Measurements from ENCODE around the gene CCL22. TPM values are rescaled to one million over a fixed set of nuclear protein-coding genes. Genes with fewer than 3 reads are reported as not detected.

Gene CCL22
- total and polyA plus RNA-seq, 2 experiments from 2014 or later: 0.13 TPM; not detected in 1

GRCh38 chr16:57406881-57407280 is 48.3 kb downstream of the CCL22 start:
- no peak for DNase-seq (ENCODE audit: low spot score)
- Histone ChIP-seq H3K36me3 (replicated peaks; ENCODE audit: insufficient read depth, low read depth) (no peaks in the 10 kb centered on the region), H3K79me2 (no peaks in the 10 kb centered on the region), H3K4me2 (no peak overlapping the region), H3K4me1 (ENCODE audit: insufficient read depth) (no peaks in the 10 kb centered on the region), H3K27me3 (no peaks in the 10 kb centered on the region), H3K27ac (no peak overlapping the region), H4K20me1 (ENCODE audit: insufficient read depth, poor library complexity, severe bottlenecking) (no peaks in the 10 kb centered on the region), H2AFZ (no peak overlapping the region), H3K4me3 (no peak overlapping the region), H3K9me2 (replicated peaks; ENCODE audit: insufficient read depth) (no peaks in the 10 kb centered on the region), H3K9me3 (ENCODE audit: low read depth) (no peaks in the 10 kb centered on the region)
- no peak for TF ChIP-seq CTCF (IDR thresholded peaks at IDR 0.05; ENCODE audit: poor library complexity)
- no peak for TF ChIP-seq EZH2 (IDR thresholded peaks at IDR 0.05; ENCODE audit: borderline replicate concordance)
- TF ChIP-seq EZH2phosphoT487 (IDR thresholded peaks at IDR 0.05; ENCODE audit: low read depth, severe bottlenecking, unreplicated experiment): no peak
- 88% methylated on average over 2 of the region's 2 CpGs for WGBS (ENCODE audit: low lambda C conversion rate, missing lambda C conversion rate)

- 86% methylated on average over 5 of the region's 5 CpGs for WGBS (ENCODE audit: low lambda C conversion rate, missing lambda C conversion rate)
- Histone ChIP-seq H3K36me3 (replicated peaks; ENCODE audit: insufficient read depth, low read depth) (no peaks in the 10 kb centered on the region), H4K20me1 (ENCODE audit: insufficient read depth, poor library complexity, severe bottlenecking) (no peaks in the 10 kb centered on the region), H3K4me1 (ENCODE audit: insufficient read depth) (no peaks in the 10 kb centered on the region), H3K27me3 (no peaks in the 10 kb centered on the region), H3K9me2 (replicated peaks; ENCODE audit: insufficient read depth) (no peaks in the 10 kb centered on the region), H2AFZ (no peak overlapping the region), H3K4me3 (no peak overlapping the region), H3K9me3 (ENCODE audit: low read depth) (no peaks in the 10 kb centered on the region), H3K79me2 (no peaks in the 10 kb centered on the region), H3K4me2 (no peak overlapping the region), H3K27ac (no peak overlapping the region)
- no peak for TF ChIP-seq EZH2phosphoT487 (IDR thresholded peaks at IDR 0.05; ENCODE audit: low read depth, severe bottlenecking, unreplicated experiment)
- TF ChIP-seq CTCF (IDR thresholded peaks at IDR 0.05; ENCODE audit: poor library complexity): no peak
- TF ChIP-seq EZH2 (IDR thresholded peaks at IDR 0.05; ENCODE audit: borderline replicate concordance): no peak
- no peak for DNase-seq (ENCODE audit: low spot score)
These were observed 49.2 kb downstream of the CCL22 start for GRCh38 chr16:57407521-57408353.

- H3K36me3 ChIP-seq (replicated peaks; ENCODE audit: insufficient read depth, low read depth): no peaks in the 10 kb centered on the region
- no peaks in the 10 kb centered on the region for H3K79me2 ChIP-seq
- H3K4me2 ChIP-seq: no peak overlapping the region
- TF ChIP-seq EZH2 (IDR thresholded peaks at IDR 0.05; ENCODE audit: borderline replicate concordance) (no peak), CTCF (IDR thresholded peaks at IDR 0.05; ENCODE audit: poor library complexity) (no peak), EZH2phosphoT487 (IDR thresholded peaks at IDR 0.05; ENCODE audit: low read depth, severe bottlenecking, unreplicated experiment) (no peak)
- no peaks in the 10 kb centered on the region for H3K27me3 ChIP-seq
- no peak overlapping the region for H3K27ac ChIP-seq
- H3K9me2 ChIP-seq (replicated peaks; ENCODE audit: insufficient read depth): no peaks in the 10 kb centered on the region
- DNase-seq (ENCODE audit: low spot score): no peak
- H3K9me3 ChIP-seq (ENCODE audit: low read depth): no peaks in the 10 kb centered on the region
- H3K4me3 ChIP-seq: no peak overlapping the region
- no peaks in the 10 kb centered on the region for H4K20me1 ChIP-seq (ENCODE audit: insufficient read depth, poor library complexity, severe bottlenecking)
- no peak overlapping the region for H2AFZ ChIP-seq
- no peaks in the 10 kb centered on the region for H3K4me1 ChIP-seq (ENCODE audit: insufficient read depth)
- 86% methylated on average over 5 of the region's 5 CpGs for WGBS (ENCODE audit: low lambda C conversion rate, missing lambda C conversion rate)
These were observed 50.5 kb downstream of the CCL22 start for GRCh38 chr16:57409065-57409464.
